Muscle of arm (tissue), 12 donors: ENCODE data around the gene SLC35G6. TPM values are rescaled to one million over a fixed set of nuclear protein-coding genes. Genes with fewer than 3 reads are reported as not detected.

ENCODE experiments used
- DNase-seq: peaks from one replicate; pipeline ENCODE4 v3.0.0-alpha.2; 2013
- polyA plus RNA-seq, 12 donors: library from polyadenylated mRNA; unstranded; fragments of 120-200 nt; gene quantifications; one replicate each; pipeline ENCODE4 v1.2.1, GENCODE V29; 2013; ENCODE audit not compliant: insufficient read length in 12 of 12

Gene SLC35G6
- polyA plus RNA-seq, 12 donors = 0.08 to 0.65 (median 0.29) TPM; not detected in 3

- DNase-seq = no peak
Measured at GRCh38 chr17:7502171-7502847, 21.1 kb downstream of the SLC35G6 start.

GRCh38 chr17:7502987-7503386 lies 21.7 kb downstream of the SLC35G6 start:
- no peak for DNase-seq

GRCh38 chr17:7503521-7503920 lies 22.3 kb downstream of the SLC35G6 start:
- no peak for DNase-seq

- no peak for DNase-seq
Measured at GRCh38 chr17:7508145-7508544, 26.9 kb downstream of the SLC35G6 start.

GRCh38 chr17:7508846-7509245 lies 27.6 kb downstream of the SLC35G6 start:
- DNase-seq = no peak

GRCh38 chr17:7509937-7510336 lies 28.7 kb downstream of the SLC35G6 start:
- no peak for DNase-seq

- DNase-seq = no peak
Measured at GRCh38 chr17:7511108-7511507, 29.9 kb downstream of the SLC35G6 start.

GRCh38 chr17:7512105-7512504 lies 30.9 kb downstream of the SLC35G6 start:
- DNase-seq = no peak

- no peak for DNase-seq
Measured at GRCh38 chr17:7512824-7513540, 31.7 kb downstream of the SLC35G6 start.

- no peak for DNase-seq
Measured at GRCh38 chr17:7513850-7514419, 32.7 kb downstream of the SLC35G6 start.

GRCh38 chr17:7515911-7516610 lies 34.8 kb downstream of the SLC35G6 start:
- DNase-seq = no peak

GRCh38 chr17:7523033-7523432 lies 41.8 kb downstream of the SLC35G6 start:
- no peak for DNase-seq

- DNase-seq = no peak
Measured at GRCh38 chr17:7528842-7529241, 47.6 kb downstream of the SLC35G6 start.

GRCh38 chr17:7530023-7530900 lies 49.0 kb downstream of the SLC35G6 start:
- DNase-seq = no peak

Other genes with a start within 250 kb of the SLC35G6 start
- gene DVL2, start 246.9 kb upstream of the SLC35G6 start, polyA plus RNA-seq = 10 to 100 TPM in 11 of 12 donors, not detected in 1; 26.7 to 49.0 (median 33.7) TPM
- gene PHF23, start 242.0 kb upstream of the SLC35G6 start, polyA plus RNA-seq = 10 to 100 TPM in 11 of 12 donors, not detected in 1; 22.6 to 56.9 (median 33.3) TPM
- gene GABARAP, start 239.0 kb upstream of the SLC35G6 start, polyA plus RNA-seq = 100 to 1,000 TPM in 11 of 12 donors, not detected in 1; 201 to 913 (median 299) TPM
- 100 to 1,000 TPM in 11 of 12 donors, not detected in 1; 152 to 205 (median 181) TPM for gene CTDNEP1, start 229.7 kb upstream of the SLC35G6 start, polyA plus RNA-seq
- gene ELP5, start 229.2 kb upstream of the SLC35G6 start, polyA plus RNA-seq = 10 to 100 TPM in 11 of 12 donors, not detected in 1; 32.1 to 70.1 (median 38.0) TPM
- gene CLDN7, start 219.0 kb upstream of the SLC35G6 start, polyA plus RNA-seq = 10 to 100 TPM in 1 of 12 donors, 1 to 10 TPM in 7, under 1 TPM in 3, not detected in 1; 0.32 to 39.4 (median 1.1) TPM
- gene SLC2A4, start 199.7 kb upstream of the SLC35G6 start, polyA plus RNA-seq = 10 to 100 TPM in 10 of 12 donors, 1 to 10 TPM in 1, not detected in 1; 6.9 to 49.0 (median 19.5) TPM
- 1 to 10 TPM in 9 of 12 donors, under 1 TPM in 2, not detected in 1; 0.41 to 6.7 (median 2.3) TPM for gene YBX2, start 186.8 kb upstream of the SLC35G6 start, polyA plus RNA-seq
- 100 to 1,000 TPM; 199 to 437 (median 272) TPM for gene EIF5A, start 173.8 kb upstream of the SLC35G6 start, polyA plus RNA-seq
- 100 to 1,000 TPM in 1 of 12 donors, 10 to 100 TPM in 10, not detected in 1; 56.0 to 125 (median 60.5) TPM for gene GPS2, start 166.1 kb upstream of the SLC35G6 start, polyA plus RNA-seq
- 10 to 100 TPM in 11 of 12 donors, not detected in 1; 12.7 to 24.9 (median 17.4) TPM for gene NEURL4, start 152.1 kb upstream of the SLC35G6 start, polyA plus RNA-seq
- 10 to 100 TPM in 3 of 12 donors, 1 to 10 TPM in 8, not detected in 1; 2.8 to 17.4 (median 8.1) TPM for gene ACAP1, start 144.9 kb upstream of the SLC35G6 start, polyA plus RNA-seq
- 1 to 10 TPM in 11 of 12 donors, not detected in 1; 5.0 to 9.0 (median 6.6) TPM for gene KCTD11, start 129.3 kb upstream of the SLC35G6 start, polyA plus RNA-seq
- not detected for gene TMEM95, start 126.3 kb upstream of the SLC35G6 start, polyA plus RNA-seq
- 1 to 10 TPM in 2 of 12 donors, under 1 TPM in 8, not detected in 2; 0.15 to 3.8 (median 0.47) TPM for gene TNK1, start 100.4 kb upstream of the SLC35G6 start, polyA plus RNA-seq
- 10 to 100 TPM in 11 of 12 donors, not detected in 1; 19.8 to 52.1 (median 23.2) TPM for gene PLSCR3, start 86.9 kb upstream of the SLC35G6 start, polyA plus RNA-seq
- 10 to 100 TPM in 11 of 12 donors, not detected in 1; 45.1 to 67.7 (median 49.8) TPM for gene TMEM256, start 77.3 kb upstream of the SLC35G6 start, polyA plus RNA-seq
- gene NLGN2, start 73.6 kb upstream of the SLC35G6 start, polyA plus RNA-seq = 10 to 100 TPM in 11 of 12 donors, not detected in 1; 17.0 to 37.6 (median 24.5) TPM
- not detected for gene SPEM1, start 61.1 kb upstream of the SLC35G6 start, polyA plus RNA-seq
- gene SPEM2, start 55.8 kb upstream of the SLC35G6 start, polyA plus RNA-seq = not detected
- gene SPEM3, start 52.6 kb upstream of the SLC35G6 start, polyA plus RNA-seq = not detected
- gene TMEM102, start 46.0 kb upstream of the SLC35G6 start, polyA plus RNA-seq = 1 to 10 TPM in 3 of 12 donors, under 1 TPM in 7, not detected in 2; 0.62 to 2.2 (median 0.86) TPM
- 10 to 100 TPM in 1 of 12 donors, 1 to 10 TPM in 9, under 1 TPM in 1, not detected in 1; 0.97 to 15.9 (median 2.4) TPM for gene FGF11, start 41.9 kb upstream of the SLC35G6 start, polyA plus RNA-seq
- 10 to 100 TPM in 11 of 12 donors, not detected in 1; 35.1 to 91.7 (median 79.7) TPM for gene CHRNB1, start 36.4 kb upstream of the SLC35G6 start, polyA plus RNA-seq
- 10 to 100 TPM in 11 of 12 donors, not detected in 1; 20.6 to 54.7 (median 24.4) TPM for gene ZBTB4, start 1.8 kb upstream of the SLC35G6 start, polyA plus RNA-seq
- 100 to 1,000 TPM in 2 of 12 donors, 10 to 100 TPM in 10; 42.7 to 443 (median 60.3) TPM for gene POLR2A, start 2.9 kb downstream of the SLC35G6 start, polyA plus RNA-seq
- gene TNFSF12, start 67.6 kb downstream of the SLC35G6 start, polyA plus RNA-seq = 10 to 100 TPM in 11 of 12 donors, not detected in 1; 18.6 to 34.0 (median 24.7) TPM
- 10 to 100 TPM in 1 of 12 donors, 1 to 10 TPM in 10, not detected in 1; 2.8 to 21.1 (median 4.4) TPM for gene TNFSF13, start 77.3 kb downstream of the SLC35G6 start, polyA plus RNA-seq
- 10 to 100 TPM in 11 of 12 donors, not detected in 1; 30.8 to 61.1 (median 43.5) TPM for gene SENP3, start 80.5 kb downstream of the SLC35G6 start, polyA plus RNA-seq
- gene CD68, start 98.2 kb downstream of the SLC35G6 start, polyA plus RNA-seq = 100 to 1,000 TPM in 1 of 12 donors, 10 to 100 TPM in 10, not detected in 1; 16.8 to 222 (median 25.6) TPM
- gene MPDU1, start 102.4 kb downstream of the SLC35G6 start, polyA plus RNA-seq = 10 to 100 TPM in 11 of 12 donors, not detected in 1; 26.7 to 60.9 (median 46.7) TPM
- gene SOX15, start 108.6 kb downstream of the SLC35G6 start, polyA plus RNA-seq = 10 to 100 TPM in 1 of 12 donors, 1 to 10 TPM in 9, not detected in 2; 1.3 to 12.9 (median 1.8) TPM
- gene FXR2, start 133.5 kb downstream of the SLC35G6 start, polyA plus RNA-seq = 10 to 100 TPM in 11 of 12 donors, not detected in 1; 30.5 to 71.8 (median 37.0) TPM
- gene SAT2, start 146.4 kb downstream of the SLC35G6 start, polyA plus RNA-seq = 10 to 100 TPM in 11 of 12 donors, not detected in 1; 44.5 to 83.2 (median 68.8) TPM
- gene SHBG, start 148.7 kb downstream of the SLC35G6 start, polyA plus RNA-seq = 1 to 10 TPM in 7 of 12 donors, under 1 TPM in 3, not detected in 2; 0.60 to 2.1 (median 1.2) TPM
- gene ATP1B2, start 169.5 kb downstream of the SLC35G6 start, polyA plus RNA-seq = 10 to 100 TPM in 11 of 12 donors, not detected in 1; 15.8 to 39.9 (median 26.1) TPM
- 100 to 1,000 TPM in 1 of 12 donors, 10 to 100 TPM in 11; 32.5 to 874 (median 37.6) TPM for gene TP53, start 206.0 kb downstream of the SLC35G6 start, polyA plus RNA-seq
- gene WRAP53, start 207.0 kb downstream of the SLC35G6 start, polyA plus RNA-seq = 1 to 10 TPM in 11 of 12 donors, not detected in 1; 5.1 to 9.9 (median 7.5) TPM
- gene EFNB3, start 223.8 kb downstream of the SLC35G6 start, polyA plus RNA-seq = 10 to 100 TPM in 2 of 12 donors, 1 to 10 TPM in 9, not detected in 1; 3.2 to 15.0 (median 6.0) TPM
- 10 to 100 TPM in 2 of 12 donors, 1 to 10 TPM in 9, not detected in 1; 2.3 to 13.6 (median 3.8) TPM for gene DNAH2, start 236.3 kb downstream of the SLC35G6 start, polyA plus RNA-seq